Measurements from ENCODE around the gene RRBP1.

The RRBP1 gene

GRCh38 chr20:17605131-17605660 lies 76.8 kb downstream of the RRBP1 start:
- DNase-seq = no peak

GRCh38 chr20:17602493-17602892 lies 79.5 kb downstream of the RRBP1 start:
- DNase-seq = no peak

GRCh38 chr20:17601957-17602356 lies 80.1 kb downstream of the RRBP1 start:
- DNase-seq = no peak

GRCh38 chr20:17598013-17598550 lies 84.0 kb downstream of the RRBP1 start:
- DNase-seq = no peak

GRCh38 chr20:17595856-17596255 lies 86.2 kb downstream of the RRBP1 start:
- no peak for DNase-seq

GRCh38 chr20:17594443-17594842 lies 87.6 kb downstream of the RRBP1 start:
- no peak for DNase-seq

- DNase-seq = no peak
These were observed 88.1 kb downstream of the RRBP1 start for GRCh38 chr20:17593902-17594301.

GRCh38 chr20:17590245-17590644 lies 91.8 kb downstream of the RRBP1 start:
- DNase-seq = no peak

- no peak for DNase-seq
These were observed 92.7 kb downstream of the RRBP1 start for GRCh38 chr20:17589161-17589834.

- DNase-seq = no peak
These were observed 94.2 kb downstream of the RRBP1 start for GRCh38 chr20:17587824-17588223.

GRCh38 chr20:17587148-17587547 lies 94.9 kb downstream of the RRBP1 start:
- no peak for DNase-seq

GRCh38 chr20:17586250-17586649 lies 95.8 kb downstream of the RRBP1 start:
- no peak for DNase-seq

- no peak for DNase-seq
These were observed 97.4 kb downstream of the RRBP1 start for GRCh38 chr20:17584689-17585088.

- no peak for DNase-seq
These were observed 98.9 kb downstream of the RRBP1 start for GRCh38 chr20:17583126-17583525.

- DNase-seq = no peak
These were observed 101.1 kb downstream of the RRBP1 start for GRCh38 chr20:17580895-17581294.

GRCh38 chr20:17579369-17580039 lies 102.5 kb downstream of the RRBP1 start:
- DNase-seq = no peak

GRCh38 chr20:17576215-17576614 lies 105.8 kb downstream of the RRBP1 start:
- DNase-seq = no peak

GRCh38 chr20:17573463-17573862 lies 108.6 kb downstream of the RRBP1 start:
- no peak for DNase-seq

- no peak for DNase-seq
These were observed 109.9 kb downstream of the RRBP1 start for GRCh38 chr20:17572034-17572638.

GRCh38 chr20:17571153-17571527 lies 110.9 kb downstream of the RRBP1 start:
- no peak for DNase-seq

- peak in 1 of 2 donors; percentile 36 for DNase-seq
These were observed 111.5 kb downstream of the RRBP1 start for GRCh38 chr20:17570347-17571152.

- peak; percentile 87 to 89 for DNase-seq
These were observed 112.3 kb downstream of the RRBP1 start, which contains the start of gene DSTN for GRCh38 chr20:17569616-17570346. Gene DSTN, plus strand, starts transcription at chr20:17570075. Its CDS starts 134 bp downstream, at chr20:17570209.
